ENCODE measurements around the gene PUM1. TPM values are rescaled to one million over a fixed set of nuclear protein-coding genes. Genes with fewer than 3 reads are reported as not detected.

PUM1 gene
- total RNA-seq, 4 donors from 2014 or later, result 75.1 to 104 (median 86.4) TPM

GRCh38 chr1:30890502-30891226 lies 174.9 kb downstream of the PUM1 start:
- TF ChIP-seq CTCF (IDR thresholded peaks at IDR 0.05; ENCODE audit: low read depth), result no peak

- TF ChIP-seq CTCF (IDR thresholded peaks at IDR 0.05; ENCODE audit: low read depth), result no peak
Measured at GRCh38 chr1:30889511-30889910, 176.0 kb downstream of the PUM1 start.

GRCh38 chr1:30888975-30889374 lies 176.5 kb downstream of the PUM1 start:
- no peak for TF ChIP-seq CTCF (IDR thresholded peaks at IDR 0.05; ENCODE audit: low read depth)

GRCh38 chr1:30888391-30888790 lies 177.1 kb downstream of the PUM1 start:
- TF ChIP-seq CTCF (IDR thresholded peaks at IDR 0.05; ENCODE audit: low read depth), result no peak

- no peak for TF ChIP-seq CTCF (IDR thresholded peaks at IDR 0.05; ENCODE audit: low read depth)
Measured at GRCh38 chr1:30887485-30888315, 177.8 kb downstream of the PUM1 start.

GRCh38 chr1:30886710-30887428 lies 178.6 kb downstream of the PUM1 start:
- no peak for TF ChIP-seq CTCF (IDR thresholded peaks at IDR 0.05; ENCODE audit: low read depth)

Data from subcutaneous adipose tissue (tissue), 4 donors.